Activated T-cell treated with anti-CD3 and anti-CD28 coated beads, Interleukin-2, amount 50 U/mL, for 4 hours (primary cell): ENCODE measurements around the gene ACP7. TPM values are rescaled to one million over a fixed set of nuclear protein-coding genes. Genes with fewer than 3 reads are reported as not detected.

Experiments used
- ATAC-seq, 2 donors: fragments of 200-7000 bp; cut with Tn5 transposase; one replicate each; pipeline ENCODE4 v1.10.0; 2021
- DNase-seq: peaks from one replicate; pipeline ENCODE4 v3.0.0-alpha.2; 2020
- H3K27me3 Mint-ChIP-seq: one replicate; pipeline ENCODE4 v1.8.0; 2021; ENCODE audit warnings: low read depth, mixed read lengths
- H3K36me3 Mint-ChIP-seq: one replicate; pipeline ENCODE4 v1.8.0; 2022; ENCODE audit warnings: mixed read lengths; ENCODE audit not compliant: insufficient read depth
- H3K4me1 Mint-ChIP-seq: one replicate; pipeline ENCODE4 v1.8.0; 2021; ENCODE audit warnings: low read depth, mixed read lengths
- H3K4me3 Mint-ChIP-seq: one replicate; pipeline ENCODE4 v1.8.0; 2021; ENCODE audit warnings: mild to moderate bottlenecking, moderate library complexity, mixed read lengths
- H3K9me3 Mint-ChIP-seq: one replicate; pipeline ENCODE4 v1.8.0; 2021; ENCODE audit warnings: mixed read lengths
- total RNA-seq, 3 donors: library from RNA; stranded (reverse); gene quantifications; one replicate each; pipeline ENCODE4 v1.2.1, GENCODE V29; 2021

The ACP7 gene
- total RNA-seq, 3 donors from 2014 or later = 0.20 TPM; not detected in 2

GRCh38 chr19:39150235-39150634 lies 66.1 kb downstream of the ACP7 start:
- no peaks in the 10 kb centered on the region for H3K27me3 Mint-ChIP-seq
- no peak overlapping the region for H3K4me3 Mint-ChIP-seq
- H3K36me3 Mint-ChIP-seq = peaks cover 8% of the 10 kb centered on the region
- no peak for ATAC-seq
- DNase-seq = no peak
- H3K4me1 Mint-ChIP-seq = peaks cover 11% of the 10 kb centered on the region
- no peaks in the 10 kb centered on the region for H3K9me3 Mint-ChIP-seq

GRCh38 chr19:39150807-39151600 lies 66.8 kb downstream of the ACP7 start:
- peaks cover 13% of the 10 kb centered on the region for H3K4me1 Mint-ChIP-seq
- H3K9me3 Mint-ChIP-seq = no peaks in the 10 kb centered on the region
- peaks cover 7% of the 10 kb centered on the region for H3K36me3 Mint-ChIP-seq
- no peak for ATAC-seq
- no peak overlapping the region for H3K4me3 Mint-ChIP-seq
- H3K27me3 Mint-ChIP-seq = no peaks in the 10 kb centered on the region
- no peak for DNase-seq

GRCh38 chr19:39152066-39152465 lies 67.9 kb downstream of the ACP7 start:
- Mint-ChIP-seq H3K36me3 (peaks cover 6% of the 10 kb centered on the region), H3K4me3 (no peak overlapping the region), H3K9me3 (no peaks in the 10 kb centered on the region), H3K27me3 (no peaks in the 10 kb centered on the region), H3K4me1 (peaks cover 15% of the 10 kb centered on the region)
- DNase-seq = no peak
- ATAC-seq = no peak

- H3K4me3 Mint-ChIP-seq = no peak overlapping the region
These were observed 70.0 kb downstream of the ACP7 start for GRCh38 chr19:39154100-39154628.

DNA sequence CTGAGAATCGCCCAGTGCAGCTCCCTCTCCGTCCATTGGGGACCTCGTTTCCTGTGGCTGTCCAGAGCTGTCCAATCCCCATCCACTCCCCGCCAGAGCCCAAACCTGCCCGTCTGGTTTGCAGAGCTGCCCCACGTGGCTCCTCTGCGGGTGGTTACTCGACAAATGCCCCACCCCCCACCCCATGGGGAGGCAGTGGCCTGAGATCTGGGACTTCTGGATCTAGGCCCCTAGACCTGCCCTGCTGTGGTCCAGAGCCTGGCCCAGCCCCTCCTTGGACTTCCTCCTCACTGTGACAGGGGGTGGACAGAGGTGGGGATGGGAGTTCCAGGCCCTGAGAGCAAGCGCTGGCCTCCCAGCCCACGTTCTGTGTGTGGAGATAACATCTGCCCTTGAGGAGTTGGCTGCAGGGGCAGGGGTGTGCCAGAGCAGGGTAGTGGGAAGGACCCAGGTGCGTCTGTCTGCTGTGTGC lies 70.5 kb downstream of the ACP7 start:
- Mint-ChIP-seq H3K4me3 (no peak overlapping the region), H3K4me1 (peaks cover 16% of the 10 kb centered on the region), H3K9me3 (no peaks in the 10 kb centered on the region), H3K36me3 (peaks cover 4% of the 10 kb centered on the region), H3K27me3 (no peaks in the 10 kb centered on the region)
- no peak for ATAC-seq
- DNase-seq = no peak

More at GRCh38 chr19:39154100-39154628, 70.0 kb downstream of the ACP7 start:
- H3K27me3 Mint-ChIP-seq = no peaks in the 10 kb centered on the region
- H3K9me3 Mint-ChIP-seq = no peaks in the 10 kb centered on the region
- peaks cover 4% of the 10 kb centered on the region for H3K36me3 Mint-ChIP-seq
- ATAC-seq (no peak), DNase-seq (no peak)
- peaks cover 16% of the 10 kb centered on the region for H3K4me1 Mint-ChIP-seq

- Mint-ChIP-seq H3K27me3 (no peaks in the 10 kb centered on the region), H3K4me1 (peaks cover 18% of the 10 kb centered on the region), H3K36me3 (peaks cover 4% of the 10 kb centered on the region), H3K4me3 (no peak overlapping the region), H3K9me3 (no peaks in the 10 kb centered on the region)
- no peak for DNase-seq
- no peak for ATAC-seq
These were observed 71.0 kb downstream of the ACP7 start for GRCh38 chr19:39155114-39155700.

DNA sequence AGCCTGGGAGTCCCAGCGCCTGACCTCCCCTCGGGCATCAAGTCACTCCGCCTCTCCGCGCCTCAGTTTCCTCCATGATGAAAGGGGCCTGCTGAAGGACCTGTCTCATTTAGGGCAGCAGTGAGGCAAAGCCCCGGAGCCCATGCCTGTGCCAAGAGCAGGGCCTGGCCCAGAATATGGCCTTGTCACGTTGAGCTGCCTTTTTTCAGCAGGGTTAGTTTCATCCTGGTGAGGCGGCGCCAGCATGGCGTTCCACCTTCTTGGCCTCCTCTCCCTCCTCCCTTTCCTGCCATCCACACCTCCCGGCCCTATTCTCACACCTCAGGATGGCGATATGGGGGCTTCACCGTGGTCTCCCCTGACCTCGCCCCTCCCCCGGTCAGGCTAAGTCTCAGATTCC lies 71.6 kb downstream of the ACP7 start:
- Mint-ChIP-seq H3K4me1 (peaks cover 20% of the 10 kb centered on the region), H3K36me3 (peaks cover 4% of the 10 kb centered on the region), H3K4me3 (no peak overlapping the region), H3K27me3 (no peaks in the 10 kb centered on the region), H3K9me3 (no peaks in the 10 kb centered on the region)
- DNase-seq (no peak), ATAC-seq (no peak)

DNA sequence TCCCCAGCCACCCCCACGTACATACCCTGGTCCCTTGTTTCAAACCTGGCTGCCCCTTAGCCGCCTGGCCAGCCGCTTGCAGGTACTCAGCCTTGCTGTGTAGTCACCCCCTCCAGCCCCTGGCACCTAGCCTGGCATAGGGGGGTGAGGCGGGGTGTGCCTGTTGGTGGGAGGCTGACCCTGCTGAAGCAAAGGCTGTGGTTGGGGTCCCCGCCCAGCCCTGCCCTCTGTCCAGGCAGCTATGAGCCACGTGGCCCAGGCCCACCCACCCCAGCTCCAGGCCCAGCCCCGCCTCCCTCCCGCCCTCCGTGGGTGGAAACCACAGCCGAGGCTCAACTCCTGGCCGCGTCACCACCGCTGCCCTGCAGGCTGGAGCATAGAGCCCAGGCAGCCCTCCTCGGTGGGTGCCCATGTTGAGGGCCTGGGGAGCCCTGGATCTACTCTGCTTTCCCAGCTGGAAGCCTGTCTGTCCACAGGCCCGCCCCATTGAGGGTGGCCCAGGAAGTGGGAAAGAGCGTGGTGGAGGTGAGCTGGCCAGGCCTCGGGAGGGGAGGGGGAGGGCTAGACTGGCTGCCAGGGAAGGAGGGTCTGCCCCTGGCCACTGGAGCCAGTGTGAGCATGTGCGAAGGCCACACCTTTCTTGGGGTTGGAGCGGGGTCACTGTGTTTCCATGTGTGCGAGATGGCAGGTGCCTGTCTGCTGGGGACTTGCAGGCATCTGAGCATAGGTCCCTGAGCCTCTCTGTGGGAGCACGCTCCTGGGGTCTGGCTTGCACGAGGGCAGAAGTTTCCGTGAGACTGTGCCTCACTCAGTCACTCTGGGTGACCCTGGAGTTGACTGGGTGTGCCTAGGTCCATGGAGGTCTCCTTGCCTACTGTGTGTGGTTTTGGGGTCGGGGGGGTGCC lies 72.4 kb downstream of the ACP7 start:
- H3K9me3 Mint-ChIP-seq = no peaks in the 10 kb centered on the region
- H3K27me3 Mint-ChIP-seq = no peaks in the 10 kb centered on the region
- peaks cover 20% of the 10 kb centered on the region for H3K4me1 Mint-ChIP-seq
- ATAC-seq = no peak
- no peak overlapping the region for H3K4me3 Mint-ChIP-seq
- no peak for DNase-seq
- peaks cover 4% of the 10 kb centered on the region for H3K36me3 Mint-ChIP-seq

DNA sequence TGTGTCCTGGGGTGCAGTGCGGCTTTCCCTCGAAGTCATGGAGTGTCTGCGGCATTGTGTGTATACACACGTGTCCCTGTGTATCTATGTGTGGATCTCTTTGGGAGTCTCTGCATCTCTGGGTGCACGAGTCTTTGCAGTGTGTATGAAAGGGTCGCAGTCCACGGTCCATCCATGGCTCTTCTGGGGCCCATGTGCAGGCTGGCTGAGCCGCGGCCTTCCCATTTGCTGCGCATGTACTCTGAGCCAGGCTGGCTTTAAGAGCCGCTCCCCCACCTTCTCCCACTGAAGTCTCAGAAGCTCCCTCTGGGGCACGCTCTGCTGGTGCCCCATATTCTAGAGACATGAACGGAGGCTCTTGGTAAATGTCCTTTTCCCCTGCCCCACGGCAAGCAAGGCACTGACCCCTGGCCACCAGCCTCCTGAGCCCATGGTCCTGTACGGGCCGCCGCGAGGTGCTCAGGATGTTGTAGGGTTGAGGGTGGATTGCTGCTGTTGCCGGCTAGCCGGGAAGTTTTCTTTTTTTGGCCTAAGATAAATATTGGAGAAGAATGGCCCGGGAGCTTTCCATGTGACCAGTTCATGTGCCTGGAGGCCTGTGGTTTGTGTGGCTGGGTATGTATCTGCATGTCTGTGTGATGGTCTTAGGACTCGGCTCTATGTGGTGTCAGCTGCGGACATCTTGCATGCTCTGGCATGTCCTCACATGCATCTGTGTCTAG lies 73.3 kb downstream of the ACP7 start:
- no peaks in the 10 kb centered on the region for H3K27me3 Mint-ChIP-seq
- no peaks in the 10 kb centered on the region for H3K9me3 Mint-ChIP-seq
- ATAC-seq = no peak
- H3K4me1 Mint-ChIP-seq = peaks cover 20% of the 10 kb centered on the region
- no peak overlapping the region for H3K4me3 Mint-ChIP-seq
- no peak for DNase-seq
- peaks cover 4% of the 10 kb centered on the region for H3K36me3 Mint-ChIP-seq

DNA sequence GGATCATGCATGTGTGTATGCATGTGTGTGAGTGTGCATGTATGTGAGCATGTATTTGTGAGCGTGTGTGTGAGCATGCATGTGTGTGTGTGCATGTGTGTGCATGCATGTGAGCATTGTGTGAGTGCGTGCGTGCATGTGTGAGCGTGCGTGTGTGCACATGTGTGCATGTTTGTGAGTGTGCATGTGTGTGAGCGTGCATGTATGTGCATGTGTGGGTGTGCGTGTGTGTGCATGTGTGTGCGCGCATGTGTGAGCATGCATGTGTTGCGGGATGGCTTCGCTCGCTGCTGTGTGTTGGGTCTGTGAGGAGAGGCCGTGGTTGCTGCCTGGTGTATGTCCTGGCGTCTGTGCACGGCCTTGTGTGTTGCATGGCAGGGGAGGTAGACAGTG lies 73.8 kb downstream of the ACP7 start:
- H3K9me3 Mint-ChIP-seq = no peaks in the 10 kb centered on the region
- DNase-seq = no peak
- no peak for ATAC-seq
- no peak overlapping the region for H3K4me3 Mint-ChIP-seq
- peaks cover 24% of the 10 kb centered on the region for H3K4me1 Mint-ChIP-seq
- no peaks in the 10 kb centered on the region for H3K27me3 Mint-ChIP-seq
- H3K36me3 Mint-ChIP-seq = peaks cover 4% of the 10 kb centered on the region

DNA sequence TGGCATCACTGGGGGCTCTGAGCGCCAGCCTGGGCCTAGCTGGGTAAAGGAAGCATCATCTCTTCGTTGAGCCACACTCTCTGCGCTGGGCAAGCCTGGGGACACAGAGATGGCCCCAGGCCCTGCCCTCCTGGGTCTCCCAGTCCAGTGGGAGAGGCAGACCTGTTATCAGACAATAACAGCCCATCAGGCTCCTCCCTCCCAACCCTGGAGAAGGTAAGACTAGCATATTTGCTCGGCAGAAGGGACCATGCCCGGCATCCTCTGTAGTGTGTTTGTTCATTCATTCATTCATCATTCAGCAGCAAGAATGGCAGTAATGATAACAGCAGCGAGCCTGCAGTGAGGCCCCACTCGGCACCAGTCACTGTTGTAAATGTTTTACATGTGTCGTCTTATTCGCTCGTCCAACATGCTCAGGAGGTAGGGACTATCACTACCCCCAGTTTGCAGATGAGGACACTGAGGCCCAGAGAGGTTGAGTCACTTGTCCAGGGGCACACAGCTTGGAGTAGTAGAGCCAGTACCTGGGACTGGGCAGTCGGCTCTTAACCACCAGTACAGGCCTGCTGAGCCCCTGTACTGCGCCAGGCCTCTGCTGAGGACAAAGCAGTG lies 74.6 kb downstream of the ACP7 start:
- Mint-ChIP-seq H3K36me3 (peaks cover 3% of the 10 kb centered on the region), H3K4me1 (peaks cover 24% of the 10 kb centered on the region)

DNA sequence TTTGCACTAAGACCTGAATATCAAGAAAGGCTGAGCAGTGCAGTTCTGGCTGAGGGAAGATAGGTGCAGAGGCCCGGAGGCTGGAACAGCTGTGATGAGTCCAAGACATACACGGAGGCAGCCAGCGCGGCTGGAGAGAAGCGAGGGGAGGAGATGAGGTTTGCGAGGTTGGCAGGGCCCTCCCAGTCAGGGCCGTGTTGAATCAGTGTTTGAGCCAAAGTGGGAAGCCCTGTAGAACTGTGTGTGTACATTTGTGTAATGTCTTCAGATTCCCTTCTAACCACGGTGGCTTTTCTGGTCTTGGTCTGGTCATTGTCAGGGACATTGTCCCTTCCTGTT lies 76.3 kb downstream of the ACP7 start:
- ATAC-seq = no peak
- Mint-ChIP-seq H3K4me1 (peaks cover 18% of the 10 kb centered on the region), H3K27me3 (no peaks in the 10 kb centered on the region), H3K36me3 (no peaks in the 10 kb centered on the region), H3K4me3 (no peak overlapping the region), H3K9me3 (no peaks in the 10 kb centered on the region)
- no peak for DNase-seq

More for the DNA sequence above, 74.6 kb downstream of the ACP7 start:
- no peak for ATAC-seq
- Mint-ChIP-seq H3K4me3 (no peak overlapping the region), H3K9me3 (no peaks in the 10 kb centered on the region), H3K27me3 (no peaks in the 10 kb centered on the region)
- DNase-seq = no peak
